Kidney (tissue), 14 donors: ENCODE results near the gene VAV2. TPM values are rescaled to one million over a fixed set of nuclear protein-coding genes. Genes with fewer than 3 reads are reported as not detected.

Source experiments
- DNase-seq, 5 donors: peaks; one replicate each; pipeline ENCODE4 v3.0.0-alpha.2; 2013 to 2020
- FAIRE-seq: peaks from 2 replicates; lab custom pipeline; 2012; peaks lifted over from hg19 to GRCh38; lab: Jason Lieb, UNC
- H3K27ac ChIP-seq, 2 donors: one replicate each; pipeline ENCODE4 v1.7.0; 2013; ENCODE audit warnings: low read depth in 2 of 2, low read length in 2 of 2, inconsistent platforms in 1 of 2
- H3K27me3 ChIP-seq: one replicate; pipeline ENCODE4 v1.7.1; 2013; ENCODE audit warnings: low read length, inconsistent platforms; ENCODE audit not compliant: control insufficient read depth, insufficient read depth
- H3K36me3 ChIP-seq, 3 donors: one replicate each; pipeline versions ENCODE4 v1.7.0 to v1.7.1; 2013; ENCODE audit warnings: low read length in 3 of 3, control low read depth in 1 of 3, inconsistent platforms in 1 of 3; ENCODE audit not compliant: insufficient read depth in 3 of 3, control insufficient read depth in 2 of 3
- H3K4me1 ChIP-seq, 3 donors: one replicate each; pipeline versions ENCODE4 v1.7.0 to v1.7.1; 2013; ENCODE audit warnings: low read length in 3 of 3, inconsistent platforms in 1 of 3, low read depth in 1 of 3; ENCODE audit not compliant: control insufficient read depth in 2 of 3, insufficient read depth in 2 of 3
- H3K4me3 ChIP-seq, 3 donors: one replicate each; pipeline versions ENCODE4 v1.7.0 to v1.8.1; 2013; ENCODE audit warnings: low read length in 3 of 3, control low read depth in 1 of 3, inconsistent platforms in 1 of 3
- H3K9ac ChIP-seq, 3 donors: one replicate each; pipeline versions ENCODE4 v1.7.0 to v1.7.1; 2013; ENCODE audit warnings: low read length in 3 of 3, control low read depth in 1 of 3, inconsistent platforms in 1 of 3
- H3K9me3 ChIP-seq, 3 donors: one replicate each; pipeline versions ENCODE4 v1.7.0 to v1.7.1; 2013; ENCODE audit warnings: low read length in 3 of 3, control low read depth in 1 of 3, inconsistent platforms in 1 of 3; ENCODE audit not compliant: control insufficient read depth in 2 of 3, insufficient read depth in 1 of 3
- intact Hi-C: fragments of 100-400 bp; cut with DNase I; formaldehyde crosslinking; loops from one replicate; pipeline ENCODE4 v1.11.1; 2022
- polyA plus RNA-seq: library from polyadenylated mRNA; stranded (reverse); fragments of 350-450 nt; fragmentation: Illumina TruSeq; extraction: RNeasy Lipid Tissue Mini Kit (QIAGEN cat#74804); gene quantifications from one replicate; pipeline ENCODE4 v1.2.3, GENCODE V29; 2014; ENCODE audit warnings: low read depth, low replicate concordance; ENCODE audit not compliant: insufficient read depth
- total RNA-seq: library from RNA; stranded (reverse); fragmentation: NEBNext Ultra II Directional; extraction: Animal tissue kit (Norgen Biotek cat#: 25700); gene quantifications from one replicate; pipeline ENCODE4 v1.2.1, GENCODE V29; 2021
- TF ChIP-seq, protein P1 (sequence below): IDR thresholded peaks from 3 replicates; pipeline ENCODE4 v1.5.1; 2012; ENCODE audit warnings: mild to moderate bottlenecking, moderate library complexity, borderline replicate concordance; ENCODE audit not compliant: insufficient read depth; ENCODE audit errors: extremely low read depth
- donor health status: control.
- donor health status: control.
- donor health status: control.
- donor health status: control.
- donor health status: control.
- donor health status: DM: yes; HTN: yes; CAD: no.
- donor health status: Normal renal cell carcinoma (clear cell type).

VAV2 gene
- total and polyA plus RNA-seq, 2 donors from 2014 or later = 22.3 to 47.1 TPM

DNA sequence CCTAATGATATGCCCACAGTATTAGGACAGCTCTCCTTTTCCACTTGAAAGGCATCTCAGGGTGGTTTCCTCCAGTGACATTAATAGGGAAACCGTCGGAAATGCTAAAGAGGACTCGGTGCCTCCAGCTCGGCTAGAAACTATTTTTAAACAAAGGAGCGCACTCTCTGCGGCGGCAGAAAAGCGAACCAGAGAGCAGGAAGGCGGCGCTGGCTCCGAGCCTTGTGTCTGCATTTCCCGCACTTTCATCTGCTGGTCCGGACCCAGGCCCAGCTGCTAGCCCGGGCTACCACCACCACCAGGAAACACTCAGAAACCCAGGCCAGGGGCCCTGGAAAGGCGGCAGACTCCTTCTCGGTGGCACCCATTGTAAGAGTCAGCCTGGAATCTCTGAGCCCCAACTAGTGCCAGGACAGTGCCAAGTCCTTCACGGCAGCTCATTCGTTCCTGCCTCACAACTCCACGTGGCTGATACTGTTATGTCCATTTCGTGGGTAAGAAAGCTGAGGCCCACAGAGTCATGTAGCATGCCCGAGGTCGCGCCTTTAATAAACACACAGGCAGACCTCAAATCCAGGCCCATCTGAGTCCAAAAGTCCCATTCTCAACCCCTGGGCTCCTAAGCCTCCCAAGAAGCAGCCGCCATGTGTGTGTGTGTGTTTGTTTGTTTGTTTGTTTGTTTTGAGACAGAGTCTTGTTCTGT lies 73.9 kb downstream of the VAV2 start:
- H3K27ac ChIP-seq = peak overlapping the region; percentile 22 to 41
- DNase-seq (no peak), FAIRE-seq (no peak)
- H3K9ac ChIP-seq = peak overlapping the region in 1 of 3 donors; percentile 34
- intact Hi-C loops = no loop called here
- H3K9me3 ChIP-seq = peaks cover 0 to 4% (median 0%) of the 10 kb centered on the region in 3 donors
- H3K4me1 ChIP-seq = peaks cover 4 to 28% (median 5%) of the 10 kb centered on the region in 3 donors
- H3K27me3 ChIP-seq = no peaks in the 10 kb centered on the region
- H3K4me3 ChIP-seq = no peak overlapping the region
- TF ChIP-seq, protein P1, sequence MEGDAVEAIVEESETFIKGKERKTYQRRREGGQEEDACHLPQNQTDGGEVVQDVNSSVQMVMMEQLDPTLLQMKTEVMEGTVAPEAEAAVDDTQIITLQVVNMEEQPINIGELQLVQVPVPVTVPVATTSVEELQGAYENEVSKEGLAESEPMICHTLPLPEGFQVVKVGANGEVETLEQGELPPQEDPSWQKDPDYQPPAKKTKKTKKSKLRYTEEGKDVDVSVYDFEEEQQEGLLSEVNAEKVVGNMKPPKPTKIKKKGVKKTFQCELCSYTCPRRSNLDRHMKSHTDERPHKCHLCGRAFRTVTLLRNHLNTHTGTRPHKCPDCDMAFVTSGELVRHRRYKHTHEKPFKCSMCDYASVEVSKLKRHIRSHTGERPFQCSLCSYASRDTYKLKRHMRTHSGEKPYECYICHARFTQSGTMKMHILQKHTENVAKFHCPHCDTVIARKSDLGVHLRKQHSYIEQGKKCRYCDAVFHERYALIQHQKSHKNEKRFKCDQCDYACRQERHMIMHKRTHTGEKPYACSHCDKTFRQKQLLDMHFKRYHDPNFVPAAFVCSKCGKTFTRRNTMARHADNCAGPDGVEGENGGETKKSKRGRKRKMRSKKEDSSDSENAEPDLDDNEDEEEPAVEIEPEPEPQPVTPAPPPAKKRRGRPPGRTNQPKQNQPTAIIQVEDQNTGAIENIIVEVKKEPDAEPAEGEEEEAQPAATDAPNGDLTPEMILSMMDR = no peak
- peaks cover 0 to 4% (median 0%) of the 10 kb centered on the region in 3 donors for H3K36me3 ChIP-seq

DNA sequence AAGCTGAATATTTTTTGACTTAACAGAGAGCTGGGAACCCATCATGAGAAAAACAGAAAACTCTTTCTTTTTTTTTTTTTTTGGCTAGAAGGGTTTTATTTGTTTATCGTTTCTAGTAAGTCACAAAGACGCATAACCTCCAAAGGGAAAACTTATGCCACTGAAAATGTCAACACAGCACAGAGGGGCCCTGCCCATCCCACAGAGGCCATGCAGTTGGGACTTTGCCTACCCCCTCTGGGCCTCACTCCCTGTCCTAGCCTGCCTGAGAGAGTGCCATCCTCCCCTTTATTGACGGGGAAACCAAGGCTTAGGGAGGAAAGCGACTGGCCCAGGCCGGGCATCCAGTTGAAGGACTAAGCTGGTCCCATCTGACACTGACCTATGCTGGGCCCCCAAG lies 74.7 kb downstream of the VAV2 start:
- TF ChIP-seq, protein P1 = no peak
- H3K4me3 ChIP-seq = no peak overlapping the region
- H3K9me3 ChIP-seq = peaks cover 0 to 4% (median 0%) of the 10 kb centered on the region in 3 donors
- no peaks in the 10 kb centered on the region for H3K27me3 ChIP-seq
- H3K27ac ChIP-seq = no peak overlapping the region
- intact Hi-C loops = no loop called here
- no peak overlapping the region for H3K9ac ChIP-seq
- peaks cover 4 to 28% (median 5%) of the 10 kb centered on the region in 3 donors for H3K4me1 ChIP-seq
- FAIRE-seq = no peak
- no peak for DNase-seq
- H3K36me3 ChIP-seq = peaks cover 0 to 4% (median 0%) of the 10 kb centered on the region in 3 donors

DNA sequence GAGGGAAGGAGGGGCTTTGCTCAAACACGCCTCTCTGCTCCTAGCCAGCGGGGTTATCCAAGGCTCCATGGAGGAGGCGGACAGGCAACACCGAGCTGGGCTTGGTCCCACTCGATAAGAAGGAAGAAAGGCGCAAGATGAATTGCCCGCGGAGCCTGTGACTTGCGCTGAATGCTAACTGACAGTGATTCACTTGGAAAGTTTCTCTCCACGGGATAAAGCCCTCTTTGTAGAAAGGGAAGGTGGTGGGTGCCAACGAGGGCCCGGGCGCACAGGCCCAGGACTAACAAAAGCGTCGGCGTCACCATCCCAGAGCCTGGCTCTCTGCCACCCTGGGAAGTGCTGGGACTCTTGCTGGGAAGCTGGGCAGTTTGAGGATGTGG lies 76.0 kb downstream of the VAV2 start:
- Histone ChIP-seq H3K4me1 (peaks cover 4 to 32% (median 5%) of the 10 kb centered on the region in 3 donors), H3K9me3 (peaks cover 0 to 4% (median 0%) of the 10 kb centered on the region in 3 donors), H3K9ac (no peak overlapping the region), H3K27me3 (no peaks in the 10 kb centered on the region), H3K4me3 (no peak overlapping the region), H3K27ac (no peak overlapping the region), H3K36me3 (peaks cover 0 to 4% (median 0%) of the 10 kb centered on the region in 3 donors)
- DNase-seq (no peak), FAIRE-seq (no peak)
- intact Hi-C loops = no loop called here
- TF ChIP-seq, protein P1 = no peak
